ENCODE measurements around the gene CENPS. TPM values are rescaled to one million over a fixed set of nuclear protein-coding genes. Genes with fewer than 3 reads are reported as not detected.

The CENPS gene
- total RNA-seq, 1 experiment from 2014 or later, result 17.8 TPM

- Histone ChIP-seq H4K91ac (ENCODE audit: insufficient read length, low read depth, low read length) (no peak overlapping the region), H2AK5ac (ENCODE audit: insufficient read length, low read length) (no peak overlapping the region), H4K5ac (ENCODE audit: insufficient read length, low read depth, low read length) (no peak overlapping the region), H4K20me1 (ENCODE audit: control insufficient read depth, insufficient read depth, insufficient read length) (no peaks in the 10 kb centered on the region), H3K27me3 (ENCODE audit: insufficient read depth, low read length) (no peaks in the 10 kb centered on the region), H3K23ac (ENCODE audit: insufficient read length, low read depth, low read length) (no peak overlapping the region), H3K4me2 (ENCODE audit: insufficient read depth, insufficient read length, low read length) (no peak overlapping the region), H3T11ph (ENCODE audit: low read length) (no peak overlapping the region), H2BK15ac (ENCODE audit: low read depth, low read length) (no peak overlapping the region), H2AFZ (ENCODE audit: low read length) (no peak overlapping the region), H3K4ac (ENCODE audit: low read depth, low read length) (no peak overlapping the region), H3K18ac (ENCODE audit: insufficient read length, low read depth, low read length) (no peak overlapping the region), H3K14ac (ENCODE audit: insufficient read depth, low read length) (no peak overlapping the region), H3K27ac (ENCODE audit: insufficient read length, low read depth, low read length) (no peak overlapping the region), H3K4me1 (ENCODE audit: insufficient read depth, low read length) (no peaks in the 10 kb centered on the region), H3K9ac (ENCODE audit: extremely low read depth, insufficient read length, low read length) (no peak overlapping the region), H3K9me3 (ENCODE audit: control insufficient read depth, low read depth, low read length) (no peaks in the 10 kb centered on the region), H3K56ac (ENCODE audit: insufficient read length, low read depth, low read length) (no peak overlapping the region), H2BK12ac (ENCODE audit: insufficient read length, low read depth, low read length) (no peak overlapping the region), H3K23me2 (ENCODE audit: insufficient read length, low read depth, low read length, poor library complexity, severe bottlenecking) (peaks cover 4% of the 10 kb centered on the region), H3K79me1 (ENCODE audit: insufficient read depth, low read depth, low read length, poor library complexity, severe bottlenecking) (no peaks in the 10 kb centered on the region), H4K8ac (replicated peaks; ENCODE audit: insufficient read length, low read depth, low read length) (no peak overlapping the region), H2BK5ac (ENCODE audit: insufficient read length, low read length) (no peak overlapping the region), H3K79me2 (ENCODE audit: insufficient read depth, low read length) (no peaks in the 10 kb centered on the region), H2BK120ac (ENCODE audit: low read depth, low read length, poor library complexity, severe bottlenecking) (no peak overlapping the region), H2BK20ac (ENCODE audit: low read depth, low read length, poor library complexity, severe bottlenecking) (no peak overlapping the region)
- Mint-ChIP-seq H3K4me3 (no peak overlapping the region), H3K36me3 (ENCODE audit: insufficient read depth in 1 of 3, low read depth in 3 of 3) (peaks cover 0 to 2% (median 1%) of the 10 kb centered on the region in 3 experiments; a peak in 2 of 7 replicates), H3K27me3 (ENCODE audit: low read depth) (no peaks in the 10 kb centered on the region), H3K4me1 (peaks cover 12% of the 10 kb centered on the region in 2 experiments), H3K9me3 (no peaks in the 10 kb centered on the region), H3K27ac (no peak overlapping the region)
- WGBS (ENCODE audit: extremely low coverage, insufficient read length, low lambda C conversion rate), result no CpG with 5 or more reads among the region's 11 CpGs
- no peak for TF ChIP-seq CTCF (conservative IDR thresholded peaks at IDR 0.05)
- DNase-seq, result no peak
Measured at GRCh38 chr1:10433790-10434189, 3.6 kb downstream of the CENPS start.
